HG02852 (cell line): ENCODE results near the gene BCL7A.
"Not testable (repeated sequence)": the region's sequence is repeated elsewhere in the genome, so short reads cannot be mapped to it uniquely, and the experiment has no call there.

Source experiments
- ATAC-seq: cut with Tn5 transposase; IDR thresholded peaks from one replicate; pipeline ENCODE4 v1.9.1; 2021; ENCODE audit warnings: mild to moderate bottlenecking, moderate library complexity; ENCODE audit not compliant: unreplicated experiment

The BCL7A gene

DNA sequence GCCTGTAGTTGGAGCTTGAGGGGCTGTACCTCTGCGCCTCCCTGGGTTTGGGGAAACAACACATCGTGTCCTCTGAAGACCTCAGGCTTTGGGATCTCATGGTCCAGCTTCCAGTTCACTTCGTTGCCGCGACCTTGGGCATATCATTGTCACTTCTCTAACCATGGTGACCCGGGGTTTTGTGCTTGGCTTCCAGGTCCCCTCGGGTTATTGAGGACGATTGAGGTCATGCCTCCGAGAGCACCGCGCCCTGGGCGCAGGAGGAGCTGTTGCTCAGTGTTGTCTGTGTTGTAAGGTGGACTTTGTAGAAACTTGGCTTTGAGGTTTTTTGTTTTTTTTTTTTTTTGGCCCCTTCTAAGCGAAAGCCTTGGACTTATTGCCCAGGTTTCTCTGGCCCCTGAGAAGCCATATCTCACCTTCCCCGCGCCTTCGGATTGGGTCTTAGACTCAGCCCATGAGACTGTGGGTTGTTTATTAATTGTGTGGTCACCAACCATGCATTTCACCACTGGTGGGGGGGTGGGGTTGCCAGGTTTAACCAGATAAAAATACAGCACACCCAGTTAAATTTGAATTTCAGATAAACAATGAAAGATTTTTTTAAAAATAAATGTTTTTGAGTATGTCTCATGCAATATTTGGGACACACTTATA lies 2.6 kb downstream of the BCL7A start:
- ATAC-seq, result no peak

DNA sequence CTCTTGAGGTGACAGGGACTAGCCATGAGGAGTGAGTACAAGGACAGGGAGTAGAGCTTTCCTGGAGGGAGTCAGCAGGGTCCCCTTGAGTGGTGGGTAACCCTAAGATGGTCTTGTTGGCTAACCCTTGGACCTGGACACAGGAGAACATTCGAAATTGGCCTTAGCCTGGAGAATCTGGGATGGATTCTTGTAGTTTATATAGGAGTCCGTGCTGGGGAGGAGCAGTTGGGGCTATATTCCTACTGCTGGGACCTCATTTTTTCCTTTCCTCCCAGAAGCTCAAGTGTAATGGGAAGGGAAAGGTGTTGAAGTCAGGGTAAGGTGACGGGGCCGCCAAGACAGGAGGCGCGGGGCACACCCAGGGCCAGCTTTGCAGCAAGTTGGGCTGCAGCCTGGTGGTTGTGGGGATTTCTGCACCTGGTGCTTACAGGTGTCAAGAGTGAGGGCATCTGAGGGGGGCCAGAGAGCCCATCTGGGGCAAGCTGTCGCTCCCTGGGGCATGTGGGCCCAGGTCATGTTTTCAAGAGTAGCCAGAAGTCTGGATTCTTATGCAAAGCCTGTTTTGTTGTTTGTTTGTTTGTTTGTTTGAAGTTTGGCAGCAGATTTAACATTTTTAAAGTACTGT lies 5.1 kb downstream of the BCL7A start:
- no peak for ATAC-seq

DNA sequence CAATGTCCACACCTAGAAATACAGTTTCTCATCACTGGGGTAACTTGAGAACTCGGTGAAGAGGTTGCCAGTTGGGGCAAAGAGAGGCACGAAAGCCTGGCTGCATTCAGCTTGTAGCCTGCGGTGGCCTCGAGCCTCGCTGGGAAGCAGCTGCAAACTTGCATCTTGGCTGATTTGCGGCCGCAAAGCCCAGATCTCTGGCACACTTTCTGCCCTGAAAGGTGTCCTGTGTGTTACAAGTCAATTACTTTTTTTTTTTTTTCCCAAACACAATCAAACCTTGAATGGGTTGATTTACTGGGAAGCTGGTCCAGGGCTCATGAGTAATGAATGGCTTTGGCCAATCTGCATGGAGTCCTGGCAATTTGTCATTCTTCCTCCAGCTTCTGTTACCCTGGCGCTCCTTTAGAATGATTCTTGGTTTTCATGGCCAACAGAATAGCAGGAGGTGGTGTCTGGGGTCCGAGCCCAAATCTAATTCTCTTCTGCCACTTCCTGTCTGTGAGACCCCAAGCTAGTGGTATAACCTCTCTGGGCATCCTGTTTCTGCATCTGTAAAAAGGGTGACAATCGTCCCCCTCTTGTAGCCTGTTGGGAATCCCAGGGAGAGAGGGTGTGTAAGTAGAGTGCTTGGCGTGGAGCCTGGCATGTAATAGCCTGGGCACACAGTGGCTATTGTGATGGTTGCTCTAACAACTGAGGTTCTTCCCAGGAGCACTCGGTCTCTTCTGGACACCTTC lies 6.7 kb downstream of the BCL7A start:
- ATAC-seq, result no peak

DNA sequence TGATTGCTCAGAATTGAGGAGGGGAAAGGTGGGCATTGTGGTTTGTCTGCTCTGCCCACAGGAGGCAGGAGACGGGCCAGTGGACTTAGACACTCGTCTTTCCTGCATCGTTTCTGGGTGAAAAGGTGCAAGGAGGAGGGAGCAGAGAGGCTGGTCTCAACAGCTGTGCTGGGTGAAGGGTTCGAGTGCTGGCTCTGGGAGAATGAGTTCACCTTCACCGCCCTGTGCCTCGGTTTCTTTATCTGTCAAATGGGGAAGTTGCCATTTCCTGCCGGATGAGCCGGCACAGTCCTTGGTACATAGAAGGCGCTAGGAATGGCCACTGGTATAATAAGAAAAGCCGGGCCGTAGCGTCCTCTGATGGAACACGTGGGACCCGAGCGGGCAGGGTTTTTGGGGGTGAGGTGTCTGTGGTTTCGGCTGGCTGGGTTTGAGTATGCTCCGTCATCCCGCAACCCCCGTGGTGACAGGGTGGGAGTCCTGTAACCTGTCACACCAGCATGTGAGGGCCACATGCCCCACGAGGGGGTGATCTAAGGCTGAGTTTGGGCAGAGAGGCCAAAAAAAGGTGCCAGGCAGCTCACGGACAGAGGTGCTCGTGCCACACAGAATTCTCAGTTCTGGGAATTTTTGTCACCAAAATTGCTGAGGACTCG lies 7.3 kb downstream of the BCL7A start:
- ATAC-seq, result no peak

DNA sequence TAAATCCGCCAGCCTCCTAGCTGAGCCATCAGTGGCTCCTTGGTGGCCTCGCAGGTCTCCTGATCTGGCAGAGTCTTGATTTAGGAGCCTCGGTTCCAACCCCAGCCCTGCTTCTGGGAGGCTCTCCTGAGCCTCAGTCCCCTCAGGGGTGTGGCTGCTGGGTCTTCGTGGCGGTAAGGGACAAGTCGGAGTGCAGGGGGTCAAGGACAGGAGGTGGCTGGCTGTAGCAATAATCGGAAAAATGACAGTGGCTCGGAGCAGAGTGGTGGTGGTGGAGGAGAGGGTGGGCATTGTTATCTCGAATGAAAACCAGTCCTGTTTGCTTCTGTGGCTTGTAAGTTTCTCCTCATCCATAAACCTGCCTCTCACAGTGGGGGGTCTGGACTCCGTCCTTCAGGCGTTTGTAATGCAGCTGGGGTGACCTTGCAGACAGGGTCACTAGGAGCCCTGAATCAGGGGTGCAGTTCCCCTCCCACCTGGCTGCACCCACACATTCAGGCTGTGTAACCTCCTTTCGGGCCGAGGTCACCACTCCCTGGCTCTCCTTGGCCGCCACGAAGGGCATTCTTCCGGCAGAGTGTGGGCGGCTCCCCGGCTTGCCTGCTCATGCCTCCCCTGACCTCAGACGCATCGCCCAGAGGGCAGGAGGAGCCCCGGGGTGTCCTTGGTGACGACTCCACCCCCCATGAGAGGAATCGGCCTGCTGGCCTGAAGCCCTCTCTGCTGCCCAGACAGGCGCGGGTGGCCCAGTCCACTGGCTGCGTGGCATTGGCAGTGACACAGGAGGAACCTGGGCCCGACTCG lies 8.1 kb downstream of the BCL7A start:
- ATAC-seq, result no peak

DNA sequence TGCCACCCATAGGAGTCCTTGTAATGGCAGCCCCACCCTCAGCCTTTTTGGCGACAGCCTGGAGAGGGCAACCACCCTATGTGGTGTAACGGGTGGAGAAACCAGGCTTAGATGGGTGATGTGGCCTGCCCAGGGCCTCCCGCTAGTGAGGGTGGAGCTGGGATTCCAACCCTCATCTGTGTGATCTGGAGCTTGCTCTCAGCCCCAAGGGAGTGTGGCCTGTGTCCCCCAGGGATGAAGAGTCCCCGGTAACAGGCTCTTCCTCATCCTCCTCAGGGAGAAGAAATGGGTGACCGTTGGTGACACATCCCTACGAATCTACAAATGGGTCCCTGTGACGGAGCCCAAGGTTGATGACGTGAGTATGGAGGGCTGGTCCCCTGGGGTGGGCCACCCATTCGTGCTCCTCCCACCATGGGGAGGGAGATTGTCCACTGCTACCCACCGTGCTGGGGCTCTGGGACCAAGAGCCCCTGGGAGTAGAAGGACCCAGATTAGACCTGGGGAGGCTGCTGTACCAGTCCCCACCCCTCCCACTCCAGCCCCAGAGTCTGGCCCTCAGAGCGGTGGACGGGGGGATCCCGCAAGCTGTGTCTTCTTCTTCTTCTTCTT lies 8.8 kb downstream of the BCL7A start:
- no peak for ATAC-seq

DNA sequence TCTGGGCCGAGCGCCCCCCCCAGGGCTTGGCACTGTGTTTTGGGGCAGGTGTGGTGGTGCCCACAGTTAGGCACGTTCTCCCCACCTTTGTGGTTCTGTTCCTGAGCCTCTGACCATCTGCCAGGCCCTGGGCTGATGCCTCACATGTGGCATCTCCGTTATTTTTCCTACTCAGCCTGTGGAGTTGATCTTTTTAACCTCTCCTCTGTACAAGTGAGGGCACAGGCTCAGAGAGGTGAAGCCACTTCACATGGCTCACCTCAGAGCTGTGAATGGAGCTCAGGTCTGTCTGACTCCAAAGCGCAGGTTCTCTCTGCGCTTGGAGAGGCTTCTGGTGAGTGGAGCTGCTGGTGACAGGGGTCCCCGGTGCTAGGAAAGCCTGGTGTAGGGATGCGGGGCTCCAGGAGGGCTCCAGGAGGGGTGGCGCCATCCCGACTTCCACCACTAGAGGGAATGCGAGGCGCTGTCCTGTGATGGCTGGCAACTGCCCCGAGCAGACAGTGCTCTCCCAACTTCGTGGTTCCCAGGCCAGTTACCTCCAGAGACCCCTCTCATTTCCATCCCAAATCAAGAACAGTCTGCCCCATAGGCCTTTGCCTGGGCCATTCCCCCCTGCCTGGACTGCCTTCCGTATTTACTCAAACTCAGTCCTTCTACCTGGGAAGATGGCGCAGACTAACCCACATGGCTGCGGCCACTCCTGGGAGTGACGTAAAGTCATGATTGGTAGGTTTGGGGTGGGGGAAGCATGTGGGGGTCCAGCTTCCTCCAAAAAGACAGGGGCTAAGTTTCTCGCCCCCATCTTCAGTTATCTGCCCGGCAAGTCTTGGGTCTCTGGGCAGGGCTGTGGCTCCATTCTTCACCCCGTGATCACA lies 9.9 kb downstream of the BCL7A start:
- ATAC-seq, result no peak

DNA sequence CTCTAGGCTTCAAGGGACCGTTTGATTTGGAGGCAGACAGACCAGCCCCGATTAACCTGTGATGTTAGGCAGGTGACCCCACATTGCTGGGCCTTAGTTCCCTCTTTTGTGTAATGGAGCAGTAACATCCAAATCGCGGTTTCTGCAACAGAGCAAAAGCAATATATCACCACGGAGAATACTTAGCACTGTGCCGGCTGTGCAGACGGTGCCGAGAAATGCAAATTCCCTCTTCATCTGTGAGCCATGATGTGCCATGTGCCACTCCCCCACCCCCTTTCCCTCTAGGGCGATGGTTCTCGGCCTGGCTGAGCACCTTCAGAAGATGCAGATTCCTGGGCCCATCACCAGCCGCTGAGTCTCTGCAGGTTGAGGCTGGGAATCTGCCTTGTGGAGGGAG lies 10.9 kb downstream of the BCL7A start:
- no peak for ATAC-seq

DNA sequence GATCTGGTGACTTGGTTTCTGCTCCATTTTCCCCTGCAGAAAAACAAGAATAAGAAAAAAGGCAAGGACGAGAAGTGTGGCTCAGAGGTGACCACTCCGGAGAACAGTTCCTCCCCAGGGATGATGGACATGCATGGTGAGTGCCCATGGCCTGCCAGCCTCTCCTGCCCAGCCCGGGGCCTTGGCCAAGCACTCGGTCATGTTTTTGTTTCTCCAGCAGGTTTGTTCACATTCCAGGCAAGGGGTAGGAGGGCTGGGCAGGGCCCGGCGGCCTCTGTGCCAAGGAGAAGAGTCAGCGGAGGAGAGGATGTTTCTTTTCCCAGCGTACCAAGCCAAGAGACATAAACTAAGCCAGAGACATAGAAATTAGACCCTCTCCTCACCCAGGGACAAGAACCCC lies 13.6 kb downstream of the BCL7A start:
- no peak for ATAC-seq

DNA sequence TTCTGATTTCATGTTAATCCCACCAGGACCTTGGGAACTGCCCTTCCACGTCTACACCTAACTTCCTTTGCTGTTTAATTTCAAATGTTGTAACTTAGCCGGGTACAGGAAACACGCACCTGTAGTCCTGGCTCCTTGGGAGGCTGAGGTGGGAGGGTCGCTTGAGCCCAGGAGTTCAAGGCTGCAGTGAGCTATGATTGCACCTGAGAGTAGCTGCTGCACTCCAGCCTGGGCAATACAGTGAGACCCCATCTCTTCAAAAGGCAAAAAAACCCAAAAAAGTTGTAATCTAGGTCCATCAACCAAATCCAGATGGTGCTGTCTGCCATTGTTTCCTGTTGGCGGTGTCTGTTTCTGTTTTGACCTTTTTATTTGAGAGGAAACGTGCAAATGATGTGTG lies 14.5 kb downstream of the BCL7A start:
- ATAC-seq, result no peak

DNA sequence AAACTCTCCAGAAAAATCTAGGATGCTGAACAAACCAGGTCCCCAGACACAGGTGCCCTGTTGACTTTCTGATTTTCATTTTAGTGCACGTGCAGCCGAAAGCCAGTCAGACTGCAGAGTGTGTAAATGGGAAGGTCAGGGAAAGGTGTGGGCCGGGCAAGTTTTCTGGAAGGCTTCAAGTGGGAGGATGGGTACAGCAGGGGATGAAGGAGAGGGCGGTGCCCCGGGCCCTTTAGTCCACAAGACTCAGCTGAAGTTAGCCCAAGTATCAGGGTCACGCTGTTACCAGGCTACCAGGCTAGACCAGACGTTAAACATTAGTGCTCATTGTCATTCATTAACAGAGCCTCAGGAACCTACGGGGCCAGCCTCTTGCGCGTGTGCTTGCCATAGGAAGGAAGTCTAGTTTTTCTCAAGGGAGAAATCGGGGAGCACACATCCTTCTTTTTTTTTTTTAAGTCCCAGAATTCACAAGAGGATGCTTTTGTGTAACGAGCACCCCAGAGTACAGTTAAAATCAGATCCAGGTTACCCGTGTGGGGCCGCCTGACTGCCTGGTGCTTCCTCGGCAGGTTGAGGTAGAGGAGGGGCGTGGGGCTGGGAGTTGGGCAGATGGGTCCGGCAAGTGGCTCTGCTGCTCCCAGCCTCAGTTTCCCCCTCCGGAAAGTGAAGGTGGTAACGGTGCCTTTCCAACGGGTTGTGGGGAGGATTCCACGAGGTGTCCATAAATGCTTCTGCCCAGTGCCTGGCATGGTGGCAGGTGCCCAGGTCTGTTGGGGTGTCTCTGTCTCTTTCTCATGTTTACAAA lies 19.1 kb downstream of the BCL7A start:
- no peak for ATAC-seq

DNA sequence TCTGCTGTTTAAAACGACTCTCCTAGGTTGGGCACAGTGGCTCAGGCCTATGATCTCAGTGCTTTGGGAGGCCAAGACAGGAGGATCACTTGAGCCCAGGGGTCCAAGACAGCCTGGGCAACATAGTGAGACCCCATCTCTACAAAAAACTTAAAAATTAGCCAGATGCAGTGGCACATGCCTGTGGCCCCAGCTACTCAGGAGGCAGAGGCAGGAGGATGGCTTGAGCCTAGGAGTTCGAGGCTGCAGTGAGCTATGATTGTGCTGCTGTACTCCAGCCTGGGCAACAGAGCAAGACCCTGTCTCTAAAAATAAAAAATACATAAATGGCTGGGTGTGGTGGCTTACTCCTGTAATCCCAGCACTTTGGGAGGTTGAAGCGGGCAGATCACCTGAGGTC lies 19.8 kb downstream of the BCL7A start:
- ATAC-seq, result not testable (repeated sequence)

DNA sequence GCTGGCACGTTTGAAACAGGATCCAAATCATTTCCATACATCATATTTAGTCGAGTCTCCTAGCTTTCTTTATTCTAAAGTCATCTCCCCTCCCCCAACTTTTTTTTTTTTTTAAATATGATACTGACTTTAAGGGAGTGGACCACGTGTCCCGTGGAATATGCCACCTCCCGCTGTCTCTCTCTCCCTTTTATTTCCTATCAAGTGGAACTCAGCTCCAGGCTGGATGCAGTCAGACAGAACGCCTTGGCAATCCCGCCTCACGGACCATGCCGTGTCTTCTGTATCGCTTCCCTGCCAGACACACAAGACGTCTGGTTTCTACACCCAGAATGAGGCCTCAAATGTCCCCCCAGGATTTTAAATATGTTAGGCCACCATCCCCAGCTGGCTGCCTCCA lies 21.2 kb downstream of the BCL7A start:
- ATAC-seq, result no peak

DNA sequence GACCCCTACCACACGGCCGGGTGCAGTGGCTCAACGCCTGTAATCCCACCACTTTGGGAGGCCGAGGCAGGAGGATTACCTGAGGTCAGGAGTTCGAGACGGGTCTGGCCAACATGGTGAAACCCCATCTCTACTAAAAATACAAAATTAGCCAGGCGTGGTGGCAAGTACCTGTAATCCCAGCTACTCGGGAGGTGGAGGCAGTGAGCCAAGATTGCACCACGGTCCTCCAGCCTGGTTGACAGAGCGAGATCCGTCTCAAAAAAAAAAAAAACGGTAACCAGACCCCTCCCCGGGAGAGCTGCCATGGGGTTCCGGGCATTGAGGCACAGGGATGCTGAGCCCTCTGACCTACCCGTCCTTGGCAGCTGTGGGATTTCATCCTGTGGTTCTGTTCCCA lies 21.8 kb downstream of the BCL7A start:
- no peak for ATAC-seq

DNA sequence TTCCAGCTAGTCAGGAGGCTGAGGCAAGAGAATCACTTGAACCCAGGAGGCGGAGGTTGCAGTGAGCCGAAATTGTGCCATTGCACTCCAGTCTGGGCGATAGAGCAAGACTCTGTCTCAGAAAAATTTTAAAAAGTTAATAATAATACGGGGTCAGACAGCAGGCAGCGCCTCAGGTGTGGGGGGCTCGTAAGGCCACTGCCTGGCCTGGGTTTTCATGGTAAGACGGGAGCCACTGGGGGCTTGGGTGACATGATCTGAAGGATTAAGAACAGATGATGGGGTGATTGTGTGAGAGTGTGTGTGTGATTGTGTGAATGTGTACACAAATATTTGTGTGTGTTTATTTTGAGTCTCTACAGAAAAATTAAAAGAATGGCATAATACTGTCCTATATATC lies 23.6 kb downstream of the BCL7A start:
- ATAC-seq, result no peak

DNA sequence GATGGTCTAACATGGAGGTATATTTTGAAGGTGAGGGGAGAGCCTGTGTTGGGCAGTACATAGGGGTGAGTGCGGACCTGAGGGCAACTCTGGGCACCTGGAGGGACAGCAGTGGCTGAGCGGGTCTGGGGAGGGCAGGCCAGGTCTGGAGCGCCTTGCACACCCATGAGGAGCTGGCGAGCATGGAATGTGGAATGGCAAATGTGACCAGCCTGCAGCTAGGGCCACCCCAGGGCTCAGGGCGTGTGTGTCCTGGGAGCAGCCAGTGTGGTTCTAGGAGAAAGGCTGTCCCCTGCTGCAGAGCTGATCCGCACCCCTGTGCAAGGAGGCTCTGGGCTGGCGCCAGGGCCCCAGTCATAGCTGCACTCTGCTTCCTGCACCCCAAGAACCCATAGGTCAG lies 24.5 kb downstream of the BCL7A start:
- no peak for ATAC-seq

DNA sequence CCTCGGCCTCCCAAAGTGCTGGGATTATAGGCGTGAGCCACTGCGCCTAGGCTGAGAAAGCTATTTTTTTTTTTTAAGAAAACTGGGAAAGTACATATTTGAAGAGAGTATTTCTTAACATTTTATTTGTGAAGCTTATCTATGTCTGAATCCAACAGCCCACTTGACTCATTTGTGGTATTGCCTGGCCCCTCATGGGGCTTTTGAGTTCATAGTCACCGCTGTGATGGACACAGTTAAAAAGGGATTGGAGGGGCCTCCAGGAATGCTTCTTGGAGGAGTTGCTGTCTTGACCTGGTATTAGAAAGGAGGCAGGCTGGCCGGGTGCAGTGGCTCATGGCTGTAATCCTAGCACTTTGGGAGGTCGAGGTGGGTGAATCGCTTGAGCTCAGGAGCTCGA lies 26.5 kb downstream of the BCL7A start:
- no peak for ATAC-seq

DNA sequence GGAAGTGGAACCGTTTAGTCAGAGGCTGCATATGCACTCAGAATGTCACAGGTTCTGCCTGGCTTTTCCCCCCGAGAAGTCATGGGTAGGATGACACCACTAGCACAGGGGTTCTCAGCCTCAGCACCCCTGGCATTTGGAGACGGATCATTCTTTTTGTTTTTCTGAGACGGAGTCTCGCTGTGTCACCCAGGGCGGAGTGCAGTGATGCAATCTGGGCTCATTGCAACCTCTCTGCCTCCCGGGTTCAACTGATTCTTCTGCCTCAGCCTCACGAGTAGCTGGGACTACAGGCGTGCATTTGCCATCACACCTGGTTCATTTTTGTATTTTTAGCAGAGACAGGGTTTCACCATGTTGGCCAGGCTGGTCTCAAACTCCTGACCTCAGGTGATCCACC lies 28.1 kb downstream of the BCL7A start:
- no peak for ATAC-seq

DNA sequence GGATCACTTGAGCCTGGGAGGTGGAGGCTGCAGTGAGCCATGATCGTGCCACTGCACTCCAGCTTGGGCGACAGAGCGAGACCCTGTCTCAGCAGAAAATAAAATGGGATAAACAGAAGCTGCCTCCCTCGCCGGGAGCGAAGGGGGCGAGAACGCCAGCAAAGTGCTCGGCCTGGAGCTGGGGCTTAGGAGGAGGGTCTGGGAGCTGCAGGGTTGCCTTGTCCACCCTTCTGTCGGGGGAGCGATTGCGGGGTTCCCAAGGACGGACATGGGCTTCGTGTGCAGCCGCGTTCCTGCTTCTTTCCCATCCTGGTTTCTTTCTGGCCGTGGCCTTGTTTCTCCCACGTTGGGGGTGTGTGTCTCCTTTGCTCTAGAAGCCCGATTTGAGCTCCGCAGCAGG lies 29.0 kb downstream of the BCL7A start:
- no peak for ATAC-seq
